ENCODE measurements around the gene SRR.

DNA sequence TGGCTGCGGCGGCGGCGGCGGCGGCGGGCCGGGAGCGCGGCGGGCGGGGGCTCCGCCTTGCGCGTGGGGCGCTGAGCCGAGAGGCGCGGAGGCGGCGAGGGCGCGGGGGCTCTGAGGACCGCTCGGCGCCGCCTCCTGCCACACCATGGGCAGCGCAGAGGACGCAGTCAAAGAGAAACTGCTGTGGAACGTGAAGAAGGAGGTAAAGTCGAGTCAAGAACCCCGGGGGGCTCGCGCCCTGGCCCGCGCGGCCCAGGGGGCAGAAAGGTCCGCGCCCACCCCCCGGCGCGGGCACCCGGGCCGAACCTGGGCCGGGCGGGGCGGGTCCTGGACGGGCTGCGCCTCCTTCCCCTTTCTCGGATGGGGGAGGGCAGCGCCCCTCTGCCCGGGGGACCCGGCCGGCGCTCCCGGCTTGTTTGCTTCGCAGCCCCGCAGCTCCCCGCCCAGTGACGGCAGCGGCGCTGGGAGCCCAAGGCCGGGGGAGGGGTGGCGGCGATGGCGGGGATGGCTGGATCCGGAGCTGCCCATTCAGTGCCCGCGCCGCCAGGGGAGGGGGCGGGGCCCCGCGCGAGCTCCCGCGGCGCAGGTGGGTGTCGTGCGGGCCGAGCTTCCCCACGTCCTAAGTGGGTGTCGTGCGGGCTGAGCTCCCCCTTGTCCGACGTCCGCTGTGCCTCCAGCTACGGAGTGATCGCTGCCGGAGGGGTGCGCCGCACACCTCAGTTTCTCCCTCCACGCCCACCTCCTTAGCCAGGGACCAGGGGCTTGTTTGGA is 34.0 kb downstream of the SRR start:
- TF ChIP-seq, protein P1, sequence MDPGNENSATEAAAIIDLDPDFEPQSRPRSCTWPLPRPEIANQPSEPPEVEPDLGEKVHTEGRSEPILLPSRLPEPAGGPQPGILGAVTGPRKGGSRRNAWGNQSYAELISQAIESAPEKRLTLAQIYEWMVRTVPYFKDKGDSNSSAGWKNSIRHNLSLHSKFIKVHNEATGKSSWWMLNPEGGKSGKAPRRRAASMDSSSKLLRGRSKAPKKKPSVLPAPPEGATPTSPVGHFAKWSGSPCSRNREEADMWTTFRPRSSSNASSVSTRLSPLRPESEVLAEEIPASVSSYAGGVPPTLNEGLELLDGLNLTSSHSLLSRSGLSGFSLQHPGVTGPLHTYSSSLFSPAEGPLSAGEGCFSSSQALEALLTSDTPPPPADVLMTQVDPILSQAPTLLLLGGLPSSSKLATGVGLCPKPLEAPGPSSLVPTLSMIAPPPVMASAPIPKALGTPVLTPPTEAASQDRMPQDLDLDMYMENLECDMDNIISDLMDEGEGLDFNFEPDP (CRISPR knock-in tag; IDR thresholded peaks at IDR 0.05), result no peak
- TF ChIP-seq KAT7 (CRISPR knock-in tag; IDR thresholded peaks at IDR 0.05; ENCODE audit: borderline replicate concordance) (no peak), PRPF4 (IDR thresholded peaks at IDR 0.05; ENCODE audit: insufficient read depth, low read depth, low read length, poor library complexity, severe bottlenecking) (no peak), CHD2 (IDR thresholded peaks at IDR 0.05; ENCODE audit: low read depth, low read length) (no peak), SIN3A (IDR thresholded peaks at IDR 0.05; ENCODE audit: borderline replicate concordance in 2 of 2, control insufficient read depth in 1 of 2, low read depth in 2 of 2, low read length in 2 of 2) (0 out of 4 replicates have a peak, but pooled peaks of 1 of the 2 experiments have one; percentile 13), ZFP36 (IDR thresholded peaks at IDR 0.05; ENCODE audit: low read depth, low read length, partially characterized antibody) (no peak)
- TF ChIP-seq, protein P2, sequence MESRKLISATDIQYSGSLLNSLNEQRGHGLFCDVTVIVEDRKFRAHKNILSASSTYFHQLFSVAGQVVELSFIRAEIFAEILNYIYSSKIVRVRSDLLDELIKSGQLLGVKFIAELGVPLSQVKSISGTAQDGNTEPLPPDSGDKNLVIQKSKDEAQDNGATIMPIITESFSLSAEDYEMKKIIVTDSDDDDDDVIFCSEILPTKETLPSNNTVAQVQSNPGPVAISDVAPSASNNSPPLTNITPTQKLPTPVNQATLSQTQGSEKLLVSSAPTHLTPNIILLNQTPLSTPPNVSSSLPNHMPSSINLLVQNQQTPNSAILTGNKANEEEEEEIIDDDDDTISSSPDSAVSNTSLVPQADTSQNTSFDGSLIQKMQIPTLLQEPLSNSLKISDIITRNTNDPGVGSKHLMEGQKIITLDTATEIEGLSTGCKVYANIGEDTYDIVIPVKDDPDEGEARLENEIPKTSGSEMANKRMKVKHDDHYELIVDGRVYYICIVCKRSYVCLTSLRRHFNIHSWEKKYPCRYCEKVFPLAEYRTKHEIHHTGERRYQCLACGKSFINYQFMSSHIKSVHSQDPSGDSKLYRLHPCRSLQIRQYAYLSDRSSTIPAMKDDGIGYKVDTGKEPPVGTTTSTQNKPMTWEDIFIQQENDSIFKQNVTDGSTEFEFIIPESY (CRISPR knock-in tag; IDR thresholded peaks at IDR 0.05), result no peak
